Esophagus muscularis mucosa (tissue), 4 donors: Measurements from ENCODE around the gene FOXD4L6. TPM values are rescaled to one million over a fixed set of nuclear protein-coding genes. Genes with fewer than 3 reads are reported as not detected.
A peak's percentile ranks its signal among the peaks of the same experiment; 100 is the strongest.
"Not testable (repeated sequence)": the region's sequence is repeated elsewhere in the genome, so short reads cannot be mapped to it uniquely, and the experiment has no call there.

ENCODE experiments used
- DNase-seq: peaks from one replicate; pipeline ENCODE4 v3.0.0-alpha.2; 2017; ENCODE audit errors: extremely low spot score
- H3K27ac ChIP-seq, 4 donors: fragments of 200-600 bp; sonication (generic); replicated peaks in 1 of 4; 1 replicate in 3 of 4; 2 replicates in 1 of 4; pipeline ENCODE4 v1.5.1; 2016 to 2019; ENCODE audit warnings: mild to moderate bottlenecking in 1 of 4
- H3K27me3 ChIP-seq, 4 donors: fragments of 200-600 bp; sonication (generic); one replicate each; pipeline versions ENCODE4 v1.5.1 to v1.6.0; 2016 to 2019
- H3K36me3 ChIP-seq, 4 donors: fragments of 200-600 bp; sonication (generic); one replicate each; pipeline ENCODE4 v1.5.1; 2016 to 2019
- H3K4me1 ChIP-seq, 4 donors: fragments of 200-600 bp; sonication (generic); one replicate each; pipeline ENCODE4 v1.5.1; 2016 to 2019
- H3K4me3 ChIP-seq, 4 donors: fragments of 200-600 bp; sonication (generic); 1 replicate in 2 of 4; 2 replicates in 2 of 4; pipeline ENCODE4 v1.5.1; 2016 to 2019; ENCODE audit warnings: mild to moderate bottlenecking in 4 of 4, moderate library complexity in 1 of 4
- H3K9me3 ChIP-seq, 4 donors: fragments of 200-600 bp; sonication (generic); 1 replicate in 3 of 4; 2 replicates in 1 of 4; pipeline ENCODE4 v1.5.1; 2016 to 2019
- WGBS: methylation state at CpG from one replicate; pipeline ENCODE4 v1.1.5; 2018; 5-methylcytosine and 5-hydroxymethylcytosine counted together
- intact Hi-C: fragments of 100-400 bp; cut with DNase I; formaldehyde crosslinking; loops from one replicate; pipeline ENCODE4 v1.15.1; 2023
- total RNA-seq, 4 donors: library from RNA; depleted of rRNA; stranded (reverse); fragments of >200 nt; gene quantifications; one replicate each; pipeline versions ENCODE4 v1.1.0 to v1.2.1, GENCODE V29; 2016
- TF ChIP-seq, protein P1 (sequence below), 3 experiments: fragments of 200-600 bp in 2 of 3; fragments of 450-650 bp in 1 of 3; sonication (generic) in 2 of 3; IDR thresholded peaks; one replicate each; pipeline ENCODE4 v1.5.1; 2017 to 2019; ENCODE audit warnings: antibody characterized with exemption in 3 of 3, mild to moderate bottlenecking in 2 of 3, moderate library complexity in 1 of 3

Gene FOXD4L6
- total RNA-seq, 4 donors from 2014 or later, result 0.33 TPM; not detected in 3

DNA sequence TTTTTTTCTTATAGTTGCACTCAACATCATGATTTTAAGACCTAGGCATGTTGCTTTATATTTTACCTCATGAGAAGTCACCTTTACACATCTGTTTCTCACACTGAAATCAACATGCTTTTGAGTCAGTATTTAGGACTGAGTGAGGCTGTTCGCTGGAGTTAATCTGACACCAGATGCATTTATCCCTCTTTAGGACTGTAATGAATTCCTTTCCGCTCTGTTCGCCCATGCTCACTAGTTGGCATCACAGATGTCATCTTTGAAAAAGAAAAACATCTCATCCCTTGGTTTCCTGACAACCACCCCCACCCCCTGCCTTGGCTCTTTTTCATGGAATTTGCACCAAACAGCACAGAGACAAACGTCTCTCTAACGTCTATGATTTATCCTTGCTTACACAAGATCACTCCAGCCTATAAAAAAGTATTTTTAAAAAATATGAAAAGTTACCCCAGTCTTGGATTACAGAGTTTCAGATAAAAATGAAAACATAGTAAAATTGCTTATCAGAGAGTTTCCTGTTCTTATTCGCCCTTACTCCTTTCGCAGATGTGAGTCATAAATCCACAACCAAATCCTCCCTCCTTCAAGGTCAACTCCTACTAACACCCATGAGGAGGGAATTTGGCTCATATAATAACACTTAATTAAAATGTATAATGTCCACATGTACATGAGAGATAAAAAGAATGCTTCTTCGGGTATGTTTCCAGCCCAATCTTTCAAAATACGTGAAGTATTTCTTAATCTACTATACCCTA is 34.3 kb downstream of the FOXD4L6 start:
- DNase-seq, H3K36me3 ChIP-seq, H3K9me3 ChIP-seq, H3K27ac ChIP-seq, H3K4me1 ChIP-seq, H3K27me3 ChIP-seq, H3K4me3 ChIP-seq, intact Hi-C loops: not testable (repeated sequence)
- WGBS, result 80% methylated on average over 3 of the region's 9 CpGs

DNA sequence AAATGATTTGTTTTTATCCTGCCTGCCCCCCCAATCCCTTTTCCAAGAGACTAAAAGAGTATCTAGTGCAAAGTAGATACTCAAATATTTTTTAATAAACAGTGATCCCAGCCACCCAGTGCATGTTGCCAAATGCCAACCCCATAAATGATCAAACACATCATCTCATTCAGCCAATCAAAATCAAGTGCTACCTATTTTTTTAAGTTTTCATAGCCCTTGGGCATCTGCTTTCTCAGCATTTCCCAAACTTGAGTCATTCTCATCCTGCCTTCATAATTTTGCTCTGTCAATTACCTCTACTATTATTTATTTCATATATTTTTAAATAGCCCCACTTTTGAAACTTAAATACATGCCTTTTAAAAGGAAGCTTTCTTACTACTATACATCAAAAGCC is 37.6 kb downstream of the FOXD4L6 start:
- H3K9me3 ChIP-seq, H3K27me3 ChIP-seq, H3K36me3 ChIP-seq, H3K4me3 ChIP-seq, DNase-seq, H3K4me1 ChIP-seq, H3K27ac ChIP-seq, intact Hi-C loops: not testable (repeated sequence)

DNA sequence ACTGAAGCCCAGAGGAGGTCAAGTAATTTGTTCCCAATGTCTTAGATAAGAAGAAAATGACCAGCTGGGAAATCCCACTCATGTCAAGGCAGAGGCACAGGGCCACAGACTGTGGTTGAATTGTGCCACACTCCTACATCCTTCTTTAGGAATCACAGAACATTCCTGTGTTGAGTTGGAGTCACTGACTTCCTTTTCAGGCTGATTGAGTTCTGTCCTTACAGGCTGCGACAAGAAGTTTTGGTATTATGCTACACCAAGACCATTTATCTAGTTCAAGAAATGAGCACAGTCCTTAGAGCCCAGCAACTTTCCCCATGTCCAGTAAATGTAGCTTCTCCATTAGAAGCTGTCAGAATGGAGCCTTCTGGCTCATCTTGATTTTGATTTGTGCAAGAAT is 38.1 kb downstream of the FOXD4L6 start:
- peaks cover 0 to 11% (median 0%) of the 10 kb centered on the region in 4 donors for H3K27me3 ChIP-seq
- H3K4me3 ChIP-seq, H3K9me3 ChIP-seq, intact Hi-C loops, H3K36me3 ChIP-seq, H3K4me1 ChIP-seq, DNase-seq, H3K27ac ChIP-seq: not testable (repeated sequence)
- 69% methylated on average over 1 of the region's 1 CpG for WGBS

DNA sequence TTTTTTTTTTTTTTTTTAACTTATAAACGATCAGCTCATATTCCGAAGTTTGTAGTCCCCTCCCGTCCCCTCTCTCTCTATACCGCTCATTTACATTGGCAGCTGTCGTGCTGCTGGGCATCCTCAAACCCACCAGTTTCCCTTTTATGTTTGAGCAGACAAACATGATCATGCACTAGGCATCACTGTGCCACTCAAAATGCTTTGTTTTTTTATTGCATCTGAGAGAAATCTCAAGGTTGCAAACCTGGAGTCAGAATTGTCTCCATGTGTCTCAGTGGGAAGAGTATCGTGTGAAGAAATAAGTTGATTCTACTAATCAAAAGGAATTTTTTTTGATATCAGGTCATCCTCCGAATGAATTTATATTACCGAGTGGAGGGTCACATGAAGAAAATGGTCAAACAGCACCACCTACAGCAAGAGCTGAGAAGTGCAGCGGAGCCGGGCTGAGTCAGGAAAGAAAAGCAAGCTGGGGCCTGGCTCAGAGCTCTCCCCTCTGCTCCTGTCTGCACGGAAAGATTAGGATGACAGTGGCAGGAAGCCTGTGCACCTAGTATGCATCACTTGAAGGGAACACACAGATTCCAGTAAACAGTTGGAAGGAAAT is 39.9 kb downstream of the FOXD4L6 start:
- H3K36me3 ChIP-seq, intact Hi-C loops, H3K27ac ChIP-seq, H3K4me1 ChIP-seq, H3K4me3 ChIP-seq, H3K9me3 ChIP-seq, DNase-seq: not testable (repeated sequence)
- WGBS, result 14% methylated on average over 7 of the region's 11 CpGs
- TF ChIP-seq, protein P1, sequence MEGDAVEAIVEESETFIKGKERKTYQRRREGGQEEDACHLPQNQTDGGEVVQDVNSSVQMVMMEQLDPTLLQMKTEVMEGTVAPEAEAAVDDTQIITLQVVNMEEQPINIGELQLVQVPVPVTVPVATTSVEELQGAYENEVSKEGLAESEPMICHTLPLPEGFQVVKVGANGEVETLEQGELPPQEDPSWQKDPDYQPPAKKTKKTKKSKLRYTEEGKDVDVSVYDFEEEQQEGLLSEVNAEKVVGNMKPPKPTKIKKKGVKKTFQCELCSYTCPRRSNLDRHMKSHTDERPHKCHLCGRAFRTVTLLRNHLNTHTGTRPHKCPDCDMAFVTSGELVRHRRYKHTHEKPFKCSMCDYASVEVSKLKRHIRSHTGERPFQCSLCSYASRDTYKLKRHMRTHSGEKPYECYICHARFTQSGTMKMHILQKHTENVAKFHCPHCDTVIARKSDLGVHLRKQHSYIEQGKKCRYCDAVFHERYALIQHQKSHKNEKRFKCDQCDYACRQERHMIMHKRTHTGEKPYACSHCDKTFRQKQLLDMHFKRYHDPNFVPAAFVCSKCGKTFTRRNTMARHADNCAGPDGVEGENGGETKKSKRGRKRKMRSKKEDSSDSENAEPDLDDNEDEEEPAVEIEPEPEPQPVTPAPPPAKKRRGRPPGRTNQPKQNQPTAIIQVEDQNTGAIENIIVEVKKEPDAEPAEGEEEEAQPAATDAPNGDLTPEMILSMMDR (IDR thresholded peaks at IDR 0.05), result peak; percentile 7 to 47 (median 44)
- H3K27me3 ChIP-seq, result peaks cover 0 to 14% (median 0%) of the 10 kb centered on the region in 4 donors

DNA sequence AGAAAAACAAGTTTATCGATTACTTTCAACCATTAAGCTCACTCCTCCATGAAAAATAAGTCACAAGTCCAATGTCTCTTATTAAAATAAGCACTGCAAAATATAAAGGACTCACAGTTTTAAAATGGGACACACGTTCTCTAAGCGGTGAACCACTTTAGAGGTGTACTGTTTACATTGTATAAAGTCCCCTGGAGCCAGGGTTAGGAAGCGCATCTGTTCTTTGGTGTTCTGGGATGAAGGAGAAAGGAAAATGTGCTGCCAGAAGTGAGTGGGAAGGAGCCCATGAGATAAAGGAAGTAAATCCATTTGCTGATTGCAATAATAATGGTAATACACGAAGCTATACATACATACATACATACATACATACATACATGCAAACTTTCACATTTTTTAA is 40.6 kb downstream of the FOXD4L6 start:
- H3K27ac ChIP-seq, H3K36me3 ChIP-seq, intact Hi-C loops, H3K4me1 ChIP-seq, H3K9me3 ChIP-seq, DNase-seq, H3K4me3 ChIP-seq: not testable (repeated sequence)
- WGBS, result 61% methylated on average over 5 of the region's 5 CpGs
- peaks cover 0 to 14% (median 0%) of the 10 kb centered on the region in 4 donors for H3K27me3 ChIP-seq

DNA sequence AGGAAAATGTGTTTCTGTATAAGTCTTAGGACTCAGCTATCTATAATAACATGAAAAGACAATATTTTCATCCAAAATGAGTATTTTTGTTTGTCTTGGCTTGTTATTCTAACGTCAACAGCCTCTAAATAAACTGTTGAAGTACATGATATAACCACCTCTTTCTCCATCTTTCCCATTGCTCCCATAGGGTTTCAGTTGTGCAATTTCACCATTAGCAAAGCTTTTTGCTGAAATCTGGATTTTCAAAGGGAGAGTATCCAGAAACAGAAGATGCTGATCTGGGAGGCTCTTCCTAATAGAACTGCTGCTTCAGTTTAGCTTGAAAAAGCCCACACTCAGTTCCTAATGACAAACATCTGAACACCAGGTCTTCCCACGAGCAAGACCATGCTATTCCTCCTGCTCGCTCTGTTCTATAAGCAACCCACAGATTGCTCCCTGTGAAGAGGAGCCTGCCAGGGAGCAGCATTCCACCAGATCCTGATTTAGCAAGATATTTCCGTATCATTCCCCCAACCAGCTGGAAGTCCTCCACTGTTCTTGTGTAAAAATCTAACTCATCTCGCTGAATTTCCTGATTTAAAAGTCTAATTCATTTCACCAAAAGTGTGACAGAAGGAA is 41.2 kb downstream of the FOXD4L6 start:
- H3K36me3 ChIP-seq, H3K27ac ChIP-seq, H3K9me3 ChIP-seq, H3K4me3 ChIP-seq, intact Hi-C loops, H3K4me1 ChIP-seq: not testable (repeated sequence)
- WGBS, result 37% methylated on average over 4 of the region's 5 CpGs
- DNase-seq, result peak; percentile 90
- peaks cover 0 to 14% (median 0%) of the 10 kb centered on the region in 4 donors for H3K27me3 ChIP-seq

DNA sequence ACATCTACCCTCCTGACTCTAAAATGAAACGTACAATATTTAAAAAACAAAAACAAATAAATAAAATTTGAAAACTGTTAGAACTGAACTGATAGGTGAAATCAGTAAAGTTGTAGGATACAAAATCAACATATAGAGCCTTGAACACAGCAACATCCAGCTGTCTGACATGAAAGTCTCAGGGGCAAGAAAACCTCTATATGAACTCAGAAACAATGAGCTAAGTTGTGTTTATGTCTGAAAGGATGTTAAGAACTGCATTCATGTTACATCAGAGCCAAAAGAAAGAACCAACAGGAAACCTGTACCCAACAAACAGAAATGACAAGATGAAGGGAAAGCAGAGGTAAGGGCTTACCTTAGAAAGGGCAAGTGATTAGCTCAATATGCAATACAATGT is 41.8 kb downstream of the FOXD4L6 start:
- H3K4me3 ChIP-seq, H3K9me3 ChIP-seq, H3K4me1 ChIP-seq, H3K27ac ChIP-seq, intact Hi-C loops, H3K36me3 ChIP-seq, DNase-seq: not testable (repeated sequence)
- WGBS, result 54% methylated on average over 1 of the region's 1 CpG
- peaks cover 0 to 14% (median 0%) of the 10 kb centered on the region in 4 donors for H3K27me3 ChIP-seq

DNA sequence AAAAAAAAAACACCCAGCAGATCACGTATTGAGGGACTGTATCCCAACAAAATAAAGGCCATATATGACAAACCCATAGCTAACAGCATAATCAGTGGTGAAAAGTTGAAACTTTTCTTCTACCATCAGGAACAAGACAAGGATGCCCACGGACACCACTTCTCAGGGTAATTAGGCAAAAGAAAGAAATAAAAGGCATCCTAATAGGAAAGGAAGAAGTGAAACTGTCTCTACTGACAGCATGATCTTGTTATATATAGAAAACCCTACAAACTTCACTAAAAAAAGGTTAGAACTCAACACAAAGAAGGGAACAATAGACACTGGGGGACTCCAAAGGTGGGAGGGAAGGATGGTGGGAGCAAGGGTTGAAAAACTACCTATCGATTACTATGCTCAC is 42.3 kb downstream of the FOXD4L6 start:
- DNase-seq, intact Hi-C loops, H3K27ac ChIP-seq, H3K9me3 ChIP-seq, H3K36me3 ChIP-seq, H3K4me1 ChIP-seq, H3K4me3 ChIP-seq: not testable (repeated sequence)
- H3K27me3 ChIP-seq, result peaks cover 0 to 14% (median 0%) of the 10 kb centered on the region in 4 donors
- 72% methylated on average over 3 of the region's 3 CpGs for whole genome bisulfite sequencing

DNA sequence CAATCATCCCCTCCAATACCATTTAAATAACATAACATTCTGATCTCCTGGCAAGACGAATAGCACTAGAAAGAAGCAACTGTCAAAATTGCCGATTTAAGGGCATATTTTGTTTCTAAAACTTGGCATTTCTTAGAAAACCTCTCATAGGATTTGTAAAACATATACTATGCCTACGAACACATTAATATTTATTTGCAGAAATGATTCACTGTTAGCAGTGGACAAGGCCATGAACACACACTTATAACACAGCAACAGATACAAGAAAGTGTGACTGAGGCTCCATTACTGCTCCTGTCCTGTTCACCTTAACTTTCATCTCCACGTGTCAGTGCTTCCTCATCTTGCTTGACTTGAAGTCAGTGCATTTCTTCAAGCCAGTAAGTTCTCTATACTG is 46.1 kb downstream of the FOXD4L6 start:
- DNase-seq, H3K9me3 ChIP-seq, H3K4me3 ChIP-seq, H3K36me3 ChIP-seq, H3K27ac ChIP-seq, H3K4me1 ChIP-seq, intact Hi-C loops: not testable (repeated sequence)
- WGBS, result 65% methylated on average over 4 of the region's 4 CpGs
- peaks cover 0 to 22% (median 0%) of the 10 kb centered on the region in 4 donors for H3K27me3 ChIP-seq

DNA sequence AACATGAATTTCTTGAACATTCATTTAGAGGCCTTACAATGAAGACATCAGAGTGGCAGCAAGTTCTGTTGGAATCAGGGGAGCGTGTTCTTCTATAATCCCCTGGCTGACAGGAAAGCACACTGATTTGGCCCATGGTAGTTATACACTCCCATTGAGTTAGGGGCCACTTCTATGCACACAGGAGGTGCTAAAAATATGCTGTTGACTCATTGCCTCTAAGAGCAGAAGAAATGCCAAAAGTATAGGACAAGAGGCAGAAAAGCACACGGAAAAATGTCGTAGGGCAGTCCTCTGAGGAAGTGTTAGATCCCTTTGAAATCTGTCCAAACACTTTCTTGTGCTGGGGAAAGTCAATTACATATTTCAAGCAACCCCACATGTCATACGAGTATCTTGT is 49.0 kb downstream of the FOXD4L6 start:
- Histone ChIP-seq H3K4me1 (peaks cover 3 to 11% (median 3%) of the 10 kb centered on the region in 4 donors), H3K27me3 (peaks cover 0 to 26% (median 0%) of the 10 kb centered on the region in 4 donors)
- H3K27ac ChIP-seq, H3K9me3 ChIP-seq, H3K4me3 ChIP-seq, intact Hi-C loops, DNase-seq, H3K36me3 ChIP-seq: not testable (repeated sequence)
- WGBS, result 74% methylated on average over 4 of the region's 4 CpGs

DNA sequence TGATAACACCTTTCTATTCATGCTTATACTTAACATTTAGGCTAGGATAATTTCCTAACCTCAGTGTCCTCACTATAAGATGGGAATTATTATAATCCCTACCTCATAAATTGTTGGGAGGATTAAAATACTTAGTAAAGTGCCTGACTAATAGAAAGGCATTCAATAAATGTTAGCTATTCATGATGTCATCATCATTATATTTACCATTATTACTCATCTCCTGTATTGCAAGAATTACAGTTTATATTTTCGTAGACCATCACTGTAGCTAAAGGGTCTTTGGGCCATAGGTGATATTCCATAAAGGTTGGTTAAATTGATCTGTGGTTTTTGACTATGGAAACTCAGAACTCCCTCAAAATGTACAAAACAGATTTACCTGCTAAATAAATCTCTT is 50.9 kb downstream of the FOXD4L6 start:
- DNase-seq, result not testable (repeated sequence)

More for the DNA sequence above, 50.9 kb downstream of the FOXD4L6 start:
- peaks cover 0 to 36% (median 0%) of the 10 kb centered on the region in 4 donors for H3K27me3 ChIP-seq
- H3K4me1 ChIP-seq, result peaks cover 3 to 21% (median 13%) of the 10 kb centered on the region in 4 donors
- H3K4me3 ChIP-seq, H3K36me3 ChIP-seq, intact Hi-C loops, H3K9me3 ChIP-seq, H3K27ac ChIP-seq: not testable (repeated sequence)
- WGBS, result 75% methylated on average over 1 of the region's 1 CpG
